ENCODE measurements around the gene COL23A1. TPM values are rescaled to one million over a fixed set of nuclear protein-coding genes. Genes with fewer than 3 reads are reported as not detected.

Gene COL23A1
- total and polyA plus RNA-seq, 2 of the 13 experiments (the other 11 are each of a cell fraction or from before 2014, with no cell fraction given) = not detected

GRCh38 chr5:178319541-178320041, 270.6 kb downstream of the COL23A1 start:
- 57% methylated on average over 4 of the region's 20 CpGs for WGBS (ENCODE audit: low lambda C conversion rate)

DNA sequence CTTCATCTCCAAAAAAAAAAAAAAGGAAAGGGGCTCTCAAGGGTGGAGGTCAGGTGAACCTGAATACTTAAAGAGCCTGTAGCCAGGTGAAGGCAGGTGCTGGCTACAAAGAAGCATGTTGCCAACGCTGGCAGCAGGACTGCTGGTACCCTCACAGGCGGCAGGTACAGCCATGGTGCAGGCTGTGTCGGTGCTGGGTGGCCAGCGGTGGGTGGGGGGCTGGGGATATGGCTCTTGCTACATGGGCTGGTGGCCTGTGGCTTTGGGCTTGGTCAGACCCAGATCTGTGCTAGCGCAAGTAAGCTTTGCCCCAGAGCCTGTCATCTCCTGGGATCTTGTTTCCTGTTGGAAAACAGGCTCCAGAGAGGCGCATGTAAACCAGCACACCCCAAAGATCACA, 271.3 kb downstream of the COL23A1 start:
- FAIRE-seq = no peak
- CTCF ChIA-PET (ENCODE audit: low intra/inter-chr PET ratio, low total read pairs) = no interaction called here
- WGBS (ENCODE audit: low lambda C conversion rate) = 44% methylated on average over 1 of the region's 6 CpGs
- DNase-seq (ENCODE audit: low spot score) = no peak
- Histone ChIP-seq H3K9me3 (ENCODE audit: low read length) (no peaks in the 10 kb centered on the region), H3K9ac (ENCODE audit: insufficient read depth, low read depth, low read length) (no peak overlapping the region), H3K36me3 (replicated peaks in 1 of 2; ENCODE audit: control insufficient read depth in 1 of 2, insufficient read depth in 2 of 2, low read length in 2 of 2) (no peaks in the 10 kb centered on the region), H3K27ac (ENCODE audit: extremely low read length, insufficient read depth, low read length) (no peak overlapping the region), H3K4me3 (replicated peaks in 1 of 3; ENCODE audit: insufficient read depth in 1 of 3, low read depth in 2 of 3, low read length in 3 of 3) (no peak overlapping the region), H3K4me1 (ENCODE audit: insufficient read depth, low read length) (no peaks in the 10 kb centered on the region), H3K79me2 (ENCODE audit: insufficient read depth, low read length) (no peaks in the 10 kb centered on the region), H4K20me1 (ENCODE audit: insufficient read depth, low read length) (no peaks in the 10 kb centered on the region), H2AFZ (ENCODE audit: low read length) (no peak overlapping the region), H3K27me3 (ENCODE audit: control insufficient read depth in 1 of 2, insufficient read depth in 2 of 2, low read length in 2 of 2) (peaks cover 2 to 12% of the 10 kb centered on the region in 2 experiments; a peak in 4 of 5 replicates), H3K4me2 (ENCODE audit: low read depth, low read length) (no peak overlapping the region)
- no peak for TF ChIP-seq ZBTB20 (CRISPR knock-in tag; IDR thresholded peaks at IDR 0.05; ENCODE audit: borderline replicate concordance, low read depth)
- TF ChIP-seq TGIF2 (CRISPR knock-in tag; IDR thresholded peaks at IDR 0.05) = no peak
- TF ChIP-seq ZHX2 (IDR thresholded peaks at IDR 0.05; ENCODE audit: low read depth) = no peak
- no peak for TF ChIP-seq ZHX2 (CRISPR knock-in tag; IDR thresholded peaks at IDR 0.05; ENCODE audit: borderline replicate concordance)
- TF ChIP-seq CCAR2 (optimal IDR thresholded peaks at IDR 0.05; ENCODE audit: low read depth, low read length) = no peak
- intact Hi-C loops (cut with micrococcal nuclease; ENCODE audit: unreplicated experiment) = no loop called here
- ATAC-seq = no peak
- BruUV-seq (replicated peaks) = no TSS peak
- in situ Hi-C loops (cut with HindIII; ENCODE audit: extremely low pct_ligation_motif_present, low pct_unique_long_range_greater_than_20kb) = no loop called here
- POLR2A ChIA-PET = no interaction called here

More at GRCh38 chr5:178319541-178320041, 270.6 kb downstream of the COL23A1 start:
- no TSS peak for BruUV-seq (replicated peaks)
- ChIA-PET POLR2A (no interaction called here), CTCF (ENCODE audit: low intra/inter-chr PET ratio, low total read pairs) (no interaction called here)
- in situ Hi-C loops (cut with HindIII; ENCODE audit: extremely low pct_ligation_motif_present, low pct_unique_long_range_greater_than_20kb) = no loop called here
- FAIRE-seq = no peak
- no peak for TF ChIP-seq TGIF2 (CRISPR knock-in tag; IDR thresholded peaks at IDR 0.05)
- TF ChIP-seq ZNF343 (CRISPR knock-in tag; IDR thresholded peaks at IDR 0.05) = no peak
- TF ChIP-seq GZF1 (CRISPR knock-in tag; IDR thresholded peaks at IDR 0.05) = no peak
- no peak for TF ChIP-seq SMAD9 (CRISPR knock-in tag; IDR thresholded peaks at IDR 0.05)
- TF ChIP-seq NBN (conservative IDR thresholded peaks at IDR 0.05) = no peak
- TF ChIP-seq, protein P1, sequence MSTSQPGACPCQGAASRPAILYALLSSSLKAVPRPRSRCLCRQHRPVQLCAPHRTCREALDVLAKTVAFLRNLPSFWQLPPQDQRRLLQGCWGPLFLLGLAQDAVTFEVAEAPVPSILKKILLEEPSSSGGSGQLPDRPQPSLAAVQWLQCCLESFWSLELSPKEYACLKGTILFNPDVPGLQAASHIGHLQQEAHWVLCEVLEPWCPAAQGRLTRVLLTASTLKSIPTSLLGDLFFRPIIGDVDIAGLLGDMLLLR (CRISPR knock-in tag; IDR thresholded peaks at IDR 0.05) = no peak
- TF ChIP-seq E2F2 (CRISPR knock-in tag; IDR thresholded peaks at IDR 0.05; ENCODE audit: borderline replicate concordance) = no peak
- no peak for TF ChIP-seq ZNF251 (CRISPR knock-in tag; IDR thresholded peaks at IDR 0.05)
- H2AFZ ChIP-seq (ENCODE audit: low read length) = no peak overlapping the region
- H3K9me3 ChIP-seq (ENCODE audit: low read length) = no peaks in the 10 kb centered on the region
- no peaks in the 10 kb centered on the region for H3K4me1 ChIP-seq (ENCODE audit: insufficient read depth, low read length)
- H3K27me3 ChIP-seq (ENCODE audit: control insufficient read depth in 1 of 2, insufficient read depth in 2 of 2, low read length in 2 of 2) = peaks cover 3 to 18% of the 10 kb centered on the region in 2 experiments; a peak in 4 of 5 replicates
- no peaks in the 10 kb centered on the region for H4K20me1 ChIP-seq (ENCODE audit: insufficient read depth, low read length)
- no peak overlapping the region for H3K27ac ChIP-seq (ENCODE audit: extremely low read length, insufficient read depth, low read length)
- H3K79me2 ChIP-seq (ENCODE audit: insufficient read depth, low read length) = no peaks in the 10 kb centered on the region
- H3K4me3 ChIP-seq (replicated peaks in 1 of 3; ENCODE audit: insufficient read depth in 1 of 3, low read depth in 2 of 3, low read length in 3 of 3) = no peak overlapping the region
- ATAC-seq = no peak
- H3K4me2 ChIP-seq (ENCODE audit: low read depth, low read length) = no peak overlapping the region
- H3K9ac ChIP-seq (ENCODE audit: insufficient read depth, low read depth, low read length) = no peak overlapping the region
- intact Hi-C loops (cut with micrococcal nuclease; ENCODE audit: unreplicated experiment) = no loop called here
- DNase-seq (ENCODE audit: low spot score) = no peak
- no peaks in the 10 kb centered on the region for H3K36me3 ChIP-seq (replicated peaks in 1 of 2; ENCODE audit: control insufficient read depth in 1 of 2, insufficient read depth in 2 of 2, low read length in 2 of 2)
